PC-9 (cell line): Measurements from ENCODE around the gene PARD6B. TPM values are rescaled to one million over a fixed set of nuclear protein-coding genes. Genes with fewer than 3 reads are reported as not detected.
A peak's percentile ranks its signal among the peaks of the same experiment; 100 is the strongest.

ENCODE experiments used
- BruUV-seq: library from RNA; stranded (reverse); fragments of 400-500 nt; replicated peaks from 2 replicates; lab custom pipeline; 2021; lab: Mats Ljungman, UMichigan
- CTCF ChIA-PET: fragments of 300-600 bp; sonication (Branson Sonifier 250); formaldehyde crosslinking; loops from one replicate; lab custom pipeline; 2022; ENCODE audit warnings: antibody characterized with exemption; lab: Charles Lee
- POLR2A ChIA-PET: fragments of 300-600 bp; sonication (Branson Sonifier 250); formaldehyde crosslinking; loops from one replicate; lab custom pipeline; 2022; ENCODE audit warnings: antibody characterized with exemption; ENCODE audit not compliant: unreplicated experiment; lab: Charles Lee
- DNase-seq, 2 experiments: peaks; one replicate each; pipeline versions ENCODE4 v3.0.0 to v3.0.0-alpha.2; 2015 to 2022; ENCODE audit warnings: mixed read lengths in 1 of 2
- H2AFZ ChIP-seq: fragments of 200-600 bp; sonication (generic); 2 replicates; pipeline ENCODE4 v1.8.1; 2017; ENCODE audit warnings: antibody characterized with exemption
- H3F3A ChIP-seq: fragments of 200-600 bp; sonication (generic); 2 replicates; pipeline ENCODE4 v1.8.1; 2017; ENCODE audit warnings: antibody characterized with exemption, mild to moderate bottlenecking, low read depth; ENCODE audit not compliant: insufficient read depth
- H3K27ac ChIP-seq: fragments of 200-600 bp; sonication (generic); 2 replicates; pipeline ENCODE4 v1.6.1; 2016; ENCODE audit warnings: mixed run types
- H3K27me3 ChIP-seq: fragments of 200-600 bp; sonication (generic); 2 replicates; pipeline ENCODE4 v1.6.1; 2016; ENCODE audit warnings: low read depth, mixed run types; ENCODE audit not compliant: insufficient read depth
- H3K36me3 ChIP-seq: fragments of 200-600 bp; sonication (generic); 2 replicates; pipeline ENCODE4 v1.6.1; 2016; ENCODE audit warnings: low read depth, mixed run types
- H3K4me1 ChIP-seq: fragments of 200-600 bp; sonication (generic); replicated peaks from 2 replicates; pipeline ENCODE4 v1.6.1; 2016; ENCODE audit warnings: mixed run types; ENCODE audit not compliant: insufficient read depth
- H3K4me2 ChIP-seq: fragments of 200-600 bp; sonication (generic); 2 replicates; pipeline ENCODE4 v1.6.1; 2017; ENCODE audit warnings: mixed run types
- H3K4me3 ChIP-seq: fragments of 200-600 bp; sonication (generic); 2 replicates; pipeline ENCODE4 v1.6.1; 2016; ENCODE audit warnings: mixed run types
- H3K79me2 ChIP-seq: fragments of 200-600 bp; sonication (generic); 2 replicates; pipeline ENCODE4 v1.6.1; 2017; ENCODE audit warnings: low read depth, mixed run types
- H3K9me2 ChIP-seq: fragments of 200-600 bp; sonication (generic); 2 replicates; pipeline ENCODE4 v1.8.1; 2017; ENCODE audit warnings: mild to moderate bottlenecking; ENCODE audit not compliant: insufficient read depth
- H3K9me3 ChIP-seq: fragments of 200-600 bp; sonication (generic); 2 replicates; pipeline ENCODE4 v1.8.1; 2016; ENCODE audit warnings: low read depth; ENCODE audit not compliant: insufficient read depth
- H4K20me1 ChIP-seq: fragments of 200-600 bp; sonication (generic); 2 replicates; pipeline ENCODE4 v1.8.1; 2017; ENCODE audit not compliant: insufficient read depth
- EZH2 ChIP-seq: fragments of 200-600 bp; sonication (generic); IDR thresholded peaks from 2 replicates; pipeline ENCODE4 v1.8.0; 2017; ENCODE audit warnings: antibody characterized with exemption, low read depth
- intact Hi-C: fragments of 100-400 bp; cut with micrococcal nuclease; formaldehyde crosslinking; loops from one replicate; pipeline ENCODE4 v1.10.0; 2022; ENCODE audit not compliant: unreplicated experiment
- total RNA-seq: library from RNA; stranded (reverse); gene quantifications from 2 replicates; pipeline ENCODE4 v1.2.3, GENCODE V29; 2021
- TF ChIP-seq, protein P1 (sequence below): fragments of 200-600 bp; sonication (generic); conservative IDR thresholded peaks from 2 replicates; pipeline ENCODE4 v1.6.1; 2017; ENCODE audit warnings: mixed run types, antibody characterized with exemption, mild to moderate bottlenecking, moderate library complexity

Gene PARD6B
- total RNA-seq, 1 experiment from 2014 or later: 52.2 TPM

DNA sequence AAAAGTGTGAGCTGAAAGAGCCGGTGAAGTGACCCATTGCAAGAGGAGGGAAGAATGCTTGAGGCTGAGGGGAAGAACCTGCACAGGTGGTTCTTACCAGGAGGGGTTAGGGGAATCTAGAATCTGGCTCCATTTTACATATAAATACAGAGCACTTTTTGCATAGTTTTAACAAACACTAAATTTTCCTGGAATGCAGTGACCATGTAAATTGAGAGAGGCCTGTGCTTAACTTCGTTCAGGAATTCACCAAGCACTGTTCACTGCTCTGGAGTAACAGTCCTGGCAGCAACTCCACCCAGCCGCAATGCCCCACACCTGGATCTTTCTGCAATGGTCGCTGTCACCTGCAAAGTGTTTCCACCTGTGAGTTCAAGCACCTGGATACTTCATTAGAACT lies 26.9 kb upstream of the PARD6B start:
- Histone ChIP-seq H3K4me3 (no peak overlapping the region), H3K9me2 (no peaks in the 10 kb centered on the region), H3F3A (peaks cover 7% of the 10 kb centered on the region), H2AFZ (no peak overlapping the region), H3K4me1 (peaks cover 25% of the 10 kb centered on the region), H3K79me2 (no peaks in the 10 kb centered on the region), H3K36me3 (no peaks in the 10 kb centered on the region), H3K9me3 (no peaks in the 10 kb centered on the region), H4K20me1 (no peaks in the 10 kb centered on the region), H3K27me3 (no peaks in the 10 kb centered on the region), H3K4me2 (no peak overlapping the region), H3K27ac (no peak overlapping the region)
- ChIA-PET POLR2A (interaction anchor here (0.6 kb wide), 2 partner anchors 15 to 71 kb away, joined by 5 to 16 read pairs; no protein-coding TSS in a partner anchor), CTCF (no interaction called here)
- intact Hi-C loops: no loop called here
- BruUV-seq: no TSS peak
- no peak for DNase-seq
- TF ChIP-seq, protein P1, sequence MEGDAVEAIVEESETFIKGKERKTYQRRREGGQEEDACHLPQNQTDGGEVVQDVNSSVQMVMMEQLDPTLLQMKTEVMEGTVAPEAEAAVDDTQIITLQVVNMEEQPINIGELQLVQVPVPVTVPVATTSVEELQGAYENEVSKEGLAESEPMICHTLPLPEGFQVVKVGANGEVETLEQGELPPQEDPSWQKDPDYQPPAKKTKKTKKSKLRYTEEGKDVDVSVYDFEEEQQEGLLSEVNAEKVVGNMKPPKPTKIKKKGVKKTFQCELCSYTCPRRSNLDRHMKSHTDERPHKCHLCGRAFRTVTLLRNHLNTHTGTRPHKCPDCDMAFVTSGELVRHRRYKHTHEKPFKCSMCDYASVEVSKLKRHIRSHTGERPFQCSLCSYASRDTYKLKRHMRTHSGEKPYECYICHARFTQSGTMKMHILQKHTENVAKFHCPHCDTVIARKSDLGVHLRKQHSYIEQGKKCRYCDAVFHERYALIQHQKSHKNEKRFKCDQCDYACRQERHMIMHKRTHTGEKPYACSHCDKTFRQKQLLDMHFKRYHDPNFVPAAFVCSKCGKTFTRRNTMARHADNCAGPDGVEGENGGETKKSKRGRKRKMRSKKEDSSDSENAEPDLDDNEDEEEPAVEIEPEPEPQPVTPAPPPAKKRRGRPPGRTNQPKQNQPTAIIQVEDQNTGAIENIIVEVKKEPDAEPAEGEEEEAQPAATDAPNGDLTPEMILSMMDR: no peak
- no peak for TF ChIP-seq EZH2

DNA sequence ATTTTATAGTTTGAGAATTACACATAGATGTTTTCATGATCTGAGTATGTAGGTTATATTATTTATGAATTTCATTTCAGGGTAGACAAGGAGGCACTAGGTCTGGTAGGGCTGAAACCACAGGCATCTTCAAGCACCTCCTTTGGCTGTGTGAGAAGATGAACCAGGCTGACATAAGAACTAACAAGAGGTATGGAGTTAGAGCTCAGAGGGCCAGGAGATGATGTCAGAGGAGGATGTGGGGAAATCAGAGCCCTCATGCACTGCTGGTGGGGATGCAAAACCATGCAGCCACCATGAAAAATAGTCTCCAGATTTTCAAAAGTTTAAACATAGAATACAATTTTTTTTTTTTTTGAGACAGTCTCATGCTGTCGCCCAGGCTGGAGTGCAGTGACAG lies 26.4 kb upstream of the PARD6B start:
- Histone ChIP-seq H3K4me3 (no peak overlapping the region), H3K9me3 (no peaks in the 10 kb centered on the region), H3K4me1 (peaks cover 30% of the 10 kb centered on the region), H4K20me1 (no peaks in the 10 kb centered on the region), H3K36me3 (no peaks in the 10 kb centered on the region), H3K79me2 (no peaks in the 10 kb centered on the region), H2AFZ (no peak overlapping the region), H3K27ac (no peak overlapping the region), H3K9me2 (no peaks in the 10 kb centered on the region), H3K27me3 (no peaks in the 10 kb centered on the region), H3F3A (peaks cover 11% of the 10 kb centered on the region), H3K4me2 (no peak overlapping the region)
- CTCF ChIA-PET: no interaction called here
- no TSS peak for BruUV-seq
- intact Hi-C loops: no loop called here
- DNase-seq: no peak
- POLR2A ChIA-PET: interaction anchor here (0.6 kb wide), 1 partner anchor 15 kb away, joined by 5 read pairs; no protein-coding TSS in a partner anchor
- TF ChIP-seq, protein P1: no peak
- TF ChIP-seq EZH2: no peak

- no peak overlapping the region for H2AFZ ChIP-seq
- no peaks in the 10 kb centered on the region for H3K36me3 ChIP-seq
- no peak overlapping the region for H3K4me3 ChIP-seq
- H3K9me2 ChIP-seq: no peaks in the 10 kb centered on the region
- no TSS peak for BruUV-seq
- ChIA-PET CTCF (interaction anchor here (0.6 kb wide), 3 partner anchors 8 to 110 kb away, joined by 3 to 8 read pairs (median 4); no protein-coding TSS in a partner anchor), POLR2A (interaction anchor here (0.7 kb wide), 1 partner anchor 20 kb away, joined by 3 read pairs; no protein-coding TSS in a partner anchor)
- H3K27me3 ChIP-seq: no peaks in the 10 kb centered on the region
- intact Hi-C loops: no loop called here
- peaks cover 70% of the 10 kb centered on the region for H3K4me1 ChIP-seq
- TF ChIP-seq EZH2: no peak
- TF ChIP-seq, protein P1: no peak
- H4K20me1 ChIP-seq: no peaks in the 10 kb centered on the region
- H3K4me2 ChIP-seq: peak overlapping the region; percentile 86; the same call in 1 of the 2 replicates
- peaks cover 40% of the 10 kb centered on the region for H3F3A ChIP-seq
- DNase-seq: no peak
- no peaks in the 10 kb centered on the region for H3K9me3 ChIP-seq
- H3K27ac ChIP-seq: peak overlapping the region; percentile 92
- no peaks in the 10 kb centered on the region for H3K79me2 ChIP-seq
Observed at GRCh38 chr20:50708845-50709635, 22.3 kb upstream of the PARD6B start.
